GM18951 (cell line): Measurements from ENCODE around the gene UGT2B15.

Experiments
- POLR2A ChIP-seq: IDR thresholded peaks from 4 replicates; pipeline ENCODE4 v1.6.1; 2011; ENCODE audit warnings: mild to moderate bottlenecking; ENCODE audit not compliant: insufficient read length, insufficient read depth; ENCODE audit errors: extremely low read depth
- in situ Hi-C: fragments of 300-500 bp; cut with MboI; formaldehyde crosslinking; loops from one replicate; pipeline ENCODE4 v1.12.0; 2022; ENCODE audit warnings: low sequenced_read_pairs, mixed read lengths, inconsistent platforms; ENCODE audit not compliant: unreplicated experiment

UGT2B15 gene

DNA sequence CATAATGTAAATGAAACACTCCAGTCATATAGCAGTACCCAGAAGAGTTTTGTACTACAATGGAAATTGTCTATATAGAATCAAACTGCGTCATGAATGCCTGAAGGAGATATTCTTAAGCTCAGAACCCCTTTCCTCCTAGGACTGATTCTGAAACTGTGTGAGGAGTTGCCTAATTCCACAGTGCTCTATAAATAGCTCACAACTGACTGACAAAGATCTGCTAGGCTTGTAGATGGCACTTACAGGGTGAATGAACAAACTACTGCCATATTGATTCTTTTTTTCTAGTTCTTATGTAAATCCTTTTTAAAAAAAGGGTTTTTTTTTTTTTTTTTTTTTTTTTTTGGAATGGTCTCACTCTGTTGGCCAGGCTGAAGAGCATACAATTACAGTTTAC lies 64.2 kb downstream of the UGT2B15 start:
- TF ChIP-seq POLR2A: no peak
- in situ Hi-C loops: no loop called here

DNA sequence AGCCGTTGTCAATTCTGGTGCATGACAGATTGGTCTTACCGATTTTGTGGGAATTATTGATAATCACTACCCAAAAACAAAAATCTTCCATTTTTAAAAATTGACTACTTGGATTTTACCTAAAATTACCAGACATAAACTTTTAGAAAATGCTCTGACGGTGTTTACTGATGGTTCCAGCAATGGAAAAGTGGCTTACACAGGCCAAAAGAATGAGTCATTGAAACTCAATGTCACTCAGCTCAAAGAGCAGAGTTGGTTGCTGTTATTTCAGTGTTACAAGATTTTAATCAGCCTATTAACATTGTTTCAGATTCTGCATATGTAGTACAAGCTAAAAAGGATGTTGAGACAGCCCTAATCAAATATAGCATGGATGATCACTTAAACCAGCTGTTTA lies 71.3 kb downstream of the UGT2B15 start:
- TF ChIP-seq POLR2A: no peak
- in situ Hi-C loops: no loop called here

DNA sequence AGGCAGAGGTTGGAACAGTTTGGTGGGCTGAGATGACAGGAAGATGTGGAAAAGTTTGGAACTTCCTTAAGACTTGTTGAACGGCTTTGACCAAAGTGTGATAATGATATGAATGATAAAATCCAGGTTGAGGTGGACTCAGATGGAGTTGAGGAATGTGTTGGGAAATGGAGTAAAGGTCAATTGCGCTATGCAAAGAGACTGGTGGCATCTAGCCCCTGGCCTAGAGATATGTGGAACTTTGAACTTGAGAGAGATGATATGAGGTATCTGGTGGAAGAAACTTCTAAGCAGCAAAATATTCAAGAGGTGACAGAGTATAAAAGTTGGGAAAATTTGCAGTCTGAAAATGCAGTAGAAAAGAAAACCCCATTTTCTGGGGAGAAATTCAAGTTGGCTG lies 73.0 kb downstream of the UGT2B15 start:
- TF ChIP-seq POLR2A: no peak
- in situ Hi-C loops: no loop called here
